HG03135 (cell line): ENCODE measurements around the gene NEGR1.

Experiments
- ATAC-seq: cut with Tn5 transposase; IDR thresholded peaks from one replicate; pipeline ENCODE4 v1.9.1; 2021; ENCODE audit warnings: mild to moderate bottlenecking, moderate library complexity; ENCODE audit not compliant: unreplicated experiment

The NEGR1 gene

GRCh38 chr1:71509051-71509595 lies 773.2 kb downstream of the NEGR1 start:
- no peak for ATAC-seq

- no peak for ATAC-seq
These were observed 780.3 kb downstream of the NEGR1 start for GRCh38 chr1:71502006-71502405.

- ATAC-seq = no peak
These were observed 783.8 kb downstream of the NEGR1 start for GRCh38 chr1:71498542-71498941.

- ATAC-seq = no peak
These were observed 788.2 kb downstream of the NEGR1 start for GRCh38 chr1:71494163-71494562.

- ATAC-seq = no peak
These were observed 789.9 kb downstream of the NEGR1 start for GRCh38 chr1:71492298-71493041.

- no peak for ATAC-seq
These were observed 791.9 kb downstream of the NEGR1 start for GRCh38 chr1:71490432-71490831.

- no peak for ATAC-seq
These were observed 793.6 kb downstream of the NEGR1 start for GRCh38 chr1:71488555-71489252.

- no peak for ATAC-seq
These were observed 809.0 kb downstream of the NEGR1 start for GRCh38 chr1:71473331-71473730.

- no peak for ATAC-seq
These were observed 817.2 kb downstream of the NEGR1 start for GRCh38 chr1:71465093-71465492.

- ATAC-seq = no peak
These were observed 818.3 kb downstream of the NEGR1 start for GRCh38 chr1:71464016-71464415.

GRCh38 chr1:71463144-71463543 lies 819.2 kb downstream of the NEGR1 start:
- no peak for ATAC-seq

GRCh38 chr1:71462247-71462646 lies 820.1 kb downstream of the NEGR1 start:
- ATAC-seq = no peak

GRCh38 chr1:71461416-71461815 lies 820.9 kb downstream of the NEGR1 start:
- no peak for ATAC-seq

GRCh38 chr1:71448444-71448843 lies 833.9 kb downstream of the NEGR1 start:
- no peak for ATAC-seq

GRCh38 chr1:71438626-71439025 lies 843.7 kb downstream of the NEGR1 start:
- no peak for ATAC-seq

- ATAC-seq = no peak
These were observed 846.4 kb downstream of the NEGR1 start for GRCh38 chr1:71435951-71436350.

GRCh38 chr1:71434240-71434639 lies 848.1 kb downstream of the NEGR1 start:
- ATAC-seq = no peak

GRCh38 chr1:71428029-71428428 lies 854.3 kb downstream of the NEGR1 start:
- ATAC-seq = no peak

- ATAC-seq = no peak
These were observed 855.3 kb downstream of the NEGR1 start for GRCh38 chr1:71427066-71427465.

- ATAC-seq = no peak
These were observed 857.8 kb downstream of the NEGR1 start for GRCh38 chr1:71424536-71424935.

GRCh38 chr1:71422221-71422620 lies 860.1 kb downstream of the NEGR1 start:
- no peak for ATAC-seq

- ATAC-seq = no peak
These were observed 864.9 kb downstream of the NEGR1 start for GRCh38 chr1:71417421-71417820.
